ENCODE data around the gene MRPL14.

- no peak for TF ChIP-seq CTCF (conservative IDR thresholded peaks at IDR 0.05; ENCODE audit: low read length)
- no peak for TF ChIP-seq EZH2phosphoT487 (IDR thresholded peaks at IDR 0.05; ENCODE audit: borderline replicate concordance, low read depth, low read length)
Measured at GRCh38 chr6:44133003-44133931, 6.0 kb upstream of the MRPL14 start.

Data from OCI-LY7 (cell line).